D341Med (cell line): Measurements from ENCODE around the gene SHB.
"Not testable (repeated sequence)": the region's sequence is repeated elsewhere in the genome, so short reads cannot be mapped to it uniquely, and the experiment has no call there.

Source experiments
- DNase-seq: peaks from one replicate; pipeline ENCODE4 v3.0.0; 2012; ENCODE audit warnings: low spot score

SHB gene

DNA sequence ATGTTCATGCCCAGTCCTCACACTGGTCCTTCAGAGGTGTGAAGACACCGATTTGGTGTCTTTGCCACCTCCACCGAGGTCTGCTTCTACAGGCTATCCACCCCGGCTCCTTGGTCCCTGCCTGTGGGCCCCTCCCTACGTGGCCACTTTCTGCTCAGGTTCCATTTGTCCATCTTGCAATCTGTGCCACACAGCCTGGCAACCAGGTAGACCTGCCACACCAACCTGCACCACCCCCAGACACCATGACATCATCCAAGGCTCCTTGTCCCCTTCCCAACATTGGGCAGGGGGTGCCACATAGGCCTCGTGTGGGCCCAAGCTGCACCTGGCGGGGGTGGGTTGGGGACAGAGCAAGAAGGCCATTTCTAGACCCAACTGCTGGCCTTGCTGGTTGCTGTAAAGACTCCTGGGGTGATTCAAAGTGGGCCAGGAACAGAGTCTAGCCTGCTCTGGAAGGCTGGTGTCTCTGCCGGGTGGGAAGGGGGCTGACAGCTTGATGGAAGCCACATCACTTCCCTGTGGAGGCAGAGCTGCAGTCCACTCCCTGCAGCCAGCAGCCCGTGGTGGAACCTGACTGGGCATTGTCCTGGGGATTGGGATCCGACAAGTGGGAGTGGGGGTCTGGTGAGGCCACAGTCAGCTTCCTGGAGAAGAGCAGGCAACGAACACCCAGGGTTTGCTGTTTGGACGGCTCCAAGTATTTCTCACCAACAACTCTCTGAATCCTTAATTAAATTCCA is 99.3 kb downstream of the SHB start:
- DNase-seq: no peak

DNA sequence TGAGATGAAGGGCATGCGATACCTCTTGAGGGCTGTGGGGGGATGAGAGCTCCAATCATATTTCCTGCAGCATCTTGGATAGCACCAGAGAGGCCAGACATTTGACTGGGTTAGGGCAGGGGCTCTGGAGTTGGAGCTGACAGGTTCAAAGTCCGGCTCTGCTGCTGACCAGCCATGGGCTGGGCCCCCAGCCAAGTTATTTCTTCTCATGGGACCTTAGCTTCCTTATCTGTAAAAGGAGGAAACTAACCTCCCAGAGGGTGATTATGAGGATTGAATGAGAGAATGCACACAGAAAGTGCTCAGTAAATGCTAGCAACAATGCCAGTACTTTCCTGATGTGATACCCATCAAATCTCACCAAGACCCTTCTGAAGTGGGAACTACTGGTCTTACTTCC is 99.9 kb downstream of the SHB start:
- no peak for DNase-seq

DNA sequence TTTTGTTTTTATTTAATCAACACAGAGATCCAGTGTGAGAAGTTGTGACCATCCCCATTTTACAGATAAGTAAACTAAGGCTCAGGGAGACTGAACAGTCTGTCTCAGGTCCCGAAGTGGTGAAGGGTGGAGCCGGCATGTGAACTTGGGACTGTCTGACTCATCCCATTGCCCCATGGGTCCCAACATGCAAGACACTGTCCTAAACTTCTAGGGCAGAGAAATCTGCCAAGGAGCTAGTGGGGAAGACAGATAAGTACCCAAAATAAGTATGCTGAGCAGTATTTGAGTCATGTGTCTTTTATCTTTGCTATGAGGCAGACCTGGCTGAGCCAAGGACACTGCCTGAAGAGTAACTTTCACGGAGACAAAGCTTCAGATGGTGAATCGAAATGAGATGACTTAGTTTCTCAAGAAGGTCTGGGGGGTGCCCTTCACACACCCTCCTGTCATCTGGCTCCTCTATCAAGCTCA is 100.8 kb downstream of the SHB start:
- DNase-seq: no peak

DNA sequence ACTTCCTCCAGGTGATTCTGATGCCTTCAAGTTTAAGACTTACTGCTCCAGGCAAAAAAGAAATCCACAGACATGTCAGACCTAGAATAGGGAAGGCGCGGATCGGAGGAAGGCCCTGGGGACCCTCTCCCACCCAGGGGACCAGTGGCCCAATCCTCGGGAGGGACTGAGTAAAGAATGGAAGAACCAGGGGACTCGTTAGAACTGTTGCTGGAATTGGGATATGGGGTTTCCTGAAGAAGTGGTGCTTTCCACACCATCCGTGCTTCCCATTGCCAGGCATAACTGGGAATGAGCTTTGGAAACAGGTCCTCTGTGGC is 101.3 kb downstream of the SHB start:
- no peak for DNase-seq

DNA sequence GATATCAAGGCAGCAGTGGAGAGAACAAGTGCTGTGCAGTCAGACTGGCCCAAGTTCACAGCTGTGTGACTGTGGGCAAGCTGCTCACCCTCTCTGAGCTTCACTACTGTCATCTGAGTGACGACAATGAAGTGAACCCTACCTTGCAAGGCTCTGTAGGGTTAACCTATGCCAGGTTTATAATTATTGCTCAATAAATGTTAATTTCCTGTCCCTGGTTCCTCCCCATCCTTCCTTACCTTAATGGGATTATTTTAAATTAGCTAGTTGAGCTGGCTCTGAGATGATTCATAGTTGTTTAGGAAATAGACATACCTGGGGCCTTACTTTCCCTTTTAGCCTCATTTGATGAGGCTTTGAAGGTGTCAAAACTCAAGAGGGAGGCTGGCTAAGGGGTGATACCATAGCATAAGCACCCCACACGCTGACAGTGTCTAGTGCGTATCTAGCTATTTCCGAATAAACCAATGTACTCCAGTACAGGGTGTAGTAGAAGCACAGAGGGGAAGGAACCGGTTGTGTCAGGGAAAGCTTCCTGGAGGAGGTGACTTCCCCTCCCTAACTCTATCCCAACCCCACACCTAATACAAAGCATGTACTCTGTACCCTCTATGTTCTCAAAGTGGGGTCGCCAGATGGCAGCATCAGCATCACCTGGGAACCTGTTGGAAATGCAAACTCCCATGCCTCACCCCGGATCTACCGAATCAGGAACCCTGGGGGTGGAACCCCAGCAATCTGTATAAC is 101.8 kb downstream of the SHB start:
- DNase-seq: no peak

DNA sequence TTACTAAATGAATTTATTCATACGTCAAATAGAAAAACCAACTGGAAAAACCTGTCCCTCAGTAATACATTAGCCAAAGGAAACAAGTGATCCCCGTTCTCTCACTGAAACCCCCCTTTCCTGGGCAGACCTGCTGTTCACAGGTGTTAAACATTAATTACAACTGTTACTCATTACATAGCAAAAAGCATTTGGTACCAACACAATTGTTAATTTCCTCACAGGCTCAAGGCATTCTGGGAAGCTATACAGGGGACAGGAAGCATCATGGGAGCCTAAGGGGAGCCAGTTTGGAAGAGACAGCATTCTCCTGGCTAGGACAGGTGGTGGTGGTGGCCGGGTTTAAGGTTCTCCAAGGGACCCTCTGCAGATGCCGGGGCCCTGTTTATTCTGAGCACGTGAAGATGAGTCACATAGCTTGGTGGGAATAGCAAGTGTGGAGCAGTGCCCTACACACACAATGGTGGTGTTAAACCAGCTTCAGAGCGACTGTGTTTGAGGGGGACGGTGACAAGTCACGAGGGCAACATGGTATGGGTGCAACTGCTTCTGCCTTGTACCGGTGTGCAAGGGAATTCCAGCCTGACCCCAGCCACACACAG is 102.5 kb downstream of the SHB start:
- no peak for DNase-seq

DNA sequence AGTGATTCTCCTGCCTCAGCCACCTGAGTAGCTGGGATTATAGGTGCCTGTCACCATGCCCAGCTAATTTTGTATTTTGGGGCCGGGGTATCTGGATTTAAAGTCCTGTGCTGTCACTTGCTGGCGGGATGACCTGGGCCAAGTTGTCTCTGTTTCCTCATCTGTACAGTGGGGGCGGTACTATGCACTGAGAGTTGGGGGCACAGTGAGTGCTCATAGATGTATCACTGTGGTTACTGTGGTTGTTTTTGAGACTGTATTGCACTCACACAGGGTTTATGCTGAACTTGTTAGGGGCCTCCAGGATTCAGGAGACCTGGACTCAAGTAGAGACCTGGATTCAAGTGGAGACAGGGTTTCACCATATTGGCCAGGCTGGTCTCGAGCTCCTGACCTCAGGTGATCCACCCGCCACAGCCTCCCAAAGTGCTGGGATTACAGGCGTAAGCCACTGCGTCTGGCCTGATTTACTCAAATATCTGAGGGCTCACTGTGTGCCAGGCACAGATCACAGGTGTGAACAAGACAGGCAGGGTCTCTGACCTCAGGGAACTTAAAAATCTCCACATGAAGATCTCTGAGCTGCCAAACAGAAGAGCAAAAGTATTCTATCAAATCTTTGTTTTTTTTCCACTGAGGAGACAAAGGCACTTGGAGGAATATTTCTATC is 103.2 kb downstream of the SHB start:
- not testable (repeated sequence) for DNase-seq

DNA sequence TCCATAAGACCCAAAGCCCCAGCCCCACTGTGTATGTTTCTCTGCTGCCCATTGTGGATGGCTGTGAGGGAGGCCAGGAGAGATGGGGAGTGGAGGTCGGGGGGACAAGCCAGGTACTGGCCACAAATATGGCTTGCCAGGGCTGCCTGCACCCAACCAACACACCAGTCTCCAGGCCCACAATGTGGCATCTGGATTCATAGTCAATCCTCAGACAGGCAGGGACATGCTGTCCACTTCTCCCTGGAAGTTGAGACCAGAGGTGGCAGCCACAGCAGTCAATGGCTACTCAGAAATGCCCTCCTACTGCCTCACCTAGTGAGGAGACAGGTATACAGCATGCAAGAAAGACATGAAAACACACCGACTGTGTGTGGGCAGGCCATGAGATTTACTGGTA is 103.9 kb downstream of the SHB start:
- DNase-seq: no peak

DNA sequence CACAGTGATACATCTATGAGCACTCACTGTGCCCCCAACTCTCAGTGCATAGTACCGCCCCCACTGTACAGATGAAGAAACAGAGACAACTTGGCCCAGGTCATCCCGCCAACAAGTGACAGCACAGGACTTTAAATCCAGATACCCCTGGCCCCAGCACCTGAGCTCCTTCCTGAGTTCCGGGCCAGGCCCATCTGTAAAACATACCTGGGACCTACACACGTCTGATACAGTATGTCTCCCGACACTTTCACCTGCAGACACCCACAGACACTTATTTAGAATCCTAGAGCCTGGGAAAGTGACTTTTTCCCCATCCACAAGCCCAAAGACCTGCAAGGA is 104.3 kb downstream of the SHB start:
- DNase-seq: no peak

DNA sequence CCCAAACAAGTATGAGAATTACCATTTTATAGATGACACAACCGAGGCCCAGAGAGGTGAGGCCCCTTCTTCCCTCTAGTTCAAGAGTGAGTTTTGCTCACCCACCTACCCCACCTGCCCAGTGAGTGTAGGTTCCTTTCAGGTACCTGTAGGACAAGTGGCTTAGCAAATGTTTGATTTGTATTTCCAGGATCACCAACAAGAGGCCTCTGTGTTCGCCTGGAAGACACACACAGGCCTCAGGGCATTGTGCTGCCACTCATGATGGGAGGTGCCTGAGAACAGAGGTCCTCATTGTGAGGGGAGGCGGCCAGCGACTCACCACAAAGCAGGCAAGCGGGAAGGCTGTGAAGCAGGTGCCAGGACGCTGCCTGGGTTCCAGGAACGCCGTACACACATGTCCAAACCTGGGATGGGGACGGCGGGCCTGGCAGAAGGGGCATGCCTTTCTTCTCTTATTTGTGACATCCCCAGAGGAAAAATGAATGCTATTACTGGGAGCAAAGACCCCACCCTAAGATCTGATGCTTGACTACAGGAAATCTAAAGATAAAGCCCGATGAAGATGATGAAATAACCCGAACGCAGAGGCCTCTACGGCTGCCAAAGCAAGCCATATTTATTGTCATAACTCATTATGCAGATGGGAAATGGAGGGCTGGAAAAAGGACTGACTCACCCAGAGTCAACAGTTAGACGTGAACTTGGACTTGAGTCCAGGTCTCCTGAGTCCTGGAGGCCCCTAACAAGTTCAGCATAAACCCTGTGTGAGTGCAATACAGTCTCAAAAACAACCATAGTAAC is 104.9 kb downstream of the SHB start:
- DNase-seq: no peak

DNA sequence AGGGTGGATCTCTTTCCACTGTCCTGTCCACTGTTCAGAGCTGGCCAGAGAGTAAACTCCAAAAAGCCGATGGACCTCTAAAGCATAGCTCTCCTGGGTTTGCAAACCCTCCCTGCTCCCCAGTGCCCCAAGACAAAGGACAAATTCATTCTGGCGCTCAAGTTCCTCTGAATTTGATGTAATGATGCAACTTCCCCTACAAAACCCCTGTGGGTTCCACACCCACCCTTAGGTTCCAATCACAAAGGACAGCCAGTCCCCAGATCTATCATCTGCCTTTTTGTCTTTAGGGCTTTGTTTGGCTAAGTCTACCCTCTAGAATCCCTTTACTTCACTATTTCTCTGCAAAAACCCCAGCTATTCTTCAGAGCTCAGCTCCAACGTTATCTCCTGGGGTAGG is 107.7 kb downstream of the SHB start:
- no peak for DNase-seq

DNA sequence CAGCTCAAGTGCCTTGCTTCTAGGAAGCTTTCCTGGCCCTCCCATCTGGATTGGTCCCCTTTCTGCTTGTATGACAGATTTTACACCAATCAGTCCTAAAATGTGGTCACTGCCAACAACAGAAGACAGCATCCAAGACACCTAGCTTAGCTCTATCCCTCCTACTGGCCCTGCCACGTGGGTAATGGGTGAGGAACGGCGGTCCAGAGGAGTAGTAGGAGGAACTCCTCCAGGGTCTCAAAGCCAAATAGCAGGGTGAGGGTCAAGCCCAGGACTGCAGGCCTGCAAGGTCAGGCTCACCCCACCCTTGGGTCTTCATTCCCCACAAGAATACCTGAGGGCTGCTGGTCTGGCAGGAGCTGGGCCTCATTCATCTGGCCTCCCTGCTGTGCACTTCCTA is 108.4 kb downstream of the SHB start:
- no peak for DNase-seq

DNA sequence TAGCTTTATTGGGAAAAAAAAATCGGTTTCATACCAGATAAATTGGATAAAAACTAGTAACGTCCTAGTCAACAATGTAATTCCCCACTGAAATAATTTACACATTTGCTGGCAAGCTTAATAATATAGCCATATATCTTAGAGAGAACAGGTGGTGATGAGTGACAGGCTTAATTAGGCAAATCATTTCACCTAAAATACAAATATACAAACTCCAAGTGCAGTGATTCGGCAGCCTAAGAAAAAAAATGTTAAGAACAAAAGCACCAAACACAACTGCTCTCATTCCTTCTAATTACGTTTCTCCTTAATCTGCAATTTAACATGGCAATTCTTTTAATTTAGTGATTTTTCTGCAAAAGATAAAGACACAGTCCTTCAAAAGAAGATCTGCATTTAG is 109.1 kb downstream of the SHB start:
- DNase-seq: no peak

DNA sequence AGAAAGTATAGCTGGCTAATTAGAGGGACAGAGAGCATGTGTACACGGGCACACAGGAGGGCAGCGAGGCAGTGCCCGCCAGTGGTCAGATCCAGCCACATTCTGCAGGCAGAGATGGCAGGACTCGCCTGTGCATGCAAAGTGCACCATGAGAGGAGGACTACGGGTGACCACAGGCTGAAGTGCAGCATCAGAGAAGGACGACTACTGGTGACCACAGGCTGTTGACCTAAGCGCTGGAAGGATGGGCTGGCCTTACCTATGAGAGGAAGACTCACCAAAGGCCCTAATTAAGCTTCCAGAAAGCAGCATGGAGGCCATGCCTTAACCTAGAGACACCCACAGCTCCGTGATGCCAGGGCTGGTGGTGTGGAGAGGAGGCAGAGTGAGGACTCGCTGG is 110.9 kb downstream of the SHB start:
- DNase-seq: no peak

DNA sequence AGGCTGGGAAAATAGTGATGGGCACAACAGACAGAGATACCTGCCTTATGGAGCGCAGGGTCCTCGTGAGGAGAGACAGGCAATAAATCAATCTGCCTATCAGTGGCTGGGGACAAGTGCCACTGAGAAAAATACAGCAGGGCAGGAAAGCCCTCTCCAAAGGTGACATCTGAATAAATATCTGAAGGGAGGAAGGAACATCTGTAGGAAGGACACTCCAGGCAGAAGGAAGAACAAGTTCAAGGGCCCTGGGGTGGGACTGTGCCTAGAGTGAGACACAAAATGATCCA is 111.4 kb downstream of the SHB start:
- no peak for DNase-seq

DNA sequence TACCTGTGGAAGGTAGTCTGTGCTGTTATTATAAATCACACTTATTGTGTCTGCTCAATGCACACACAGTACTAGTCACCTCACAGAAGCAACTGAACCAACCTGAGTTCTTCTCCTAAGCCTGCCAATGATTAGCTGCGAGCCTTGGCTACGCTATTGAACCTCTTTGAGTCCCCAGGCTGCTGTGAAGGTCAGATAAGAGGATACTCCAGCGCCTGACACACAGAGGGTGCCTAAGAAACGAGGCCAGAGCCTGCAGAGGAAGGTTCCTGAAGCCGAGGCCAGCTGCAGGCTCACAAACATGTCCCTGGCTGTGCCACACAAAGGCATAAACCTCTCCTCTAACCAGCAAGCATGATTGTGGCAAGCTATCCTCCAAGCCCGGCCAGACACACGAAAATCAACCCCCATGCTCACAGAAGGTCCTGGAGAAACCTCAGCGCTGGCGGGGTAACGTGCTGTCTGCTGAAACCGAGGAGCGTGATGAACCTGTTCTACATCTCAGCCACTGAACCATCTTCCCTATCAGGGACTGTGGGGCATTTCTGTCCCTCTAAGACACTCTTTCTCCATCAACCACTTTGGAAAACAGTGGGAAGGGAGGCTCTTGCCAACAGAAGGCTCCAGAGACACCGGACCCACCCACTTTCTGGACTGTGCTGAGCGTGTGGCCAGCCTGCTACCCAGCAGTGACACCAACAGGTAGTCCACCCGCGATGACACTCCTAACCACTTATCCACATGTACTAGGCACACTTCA is 111.9 kb downstream of the SHB start:
- DNase-seq: no peak

DNA sequence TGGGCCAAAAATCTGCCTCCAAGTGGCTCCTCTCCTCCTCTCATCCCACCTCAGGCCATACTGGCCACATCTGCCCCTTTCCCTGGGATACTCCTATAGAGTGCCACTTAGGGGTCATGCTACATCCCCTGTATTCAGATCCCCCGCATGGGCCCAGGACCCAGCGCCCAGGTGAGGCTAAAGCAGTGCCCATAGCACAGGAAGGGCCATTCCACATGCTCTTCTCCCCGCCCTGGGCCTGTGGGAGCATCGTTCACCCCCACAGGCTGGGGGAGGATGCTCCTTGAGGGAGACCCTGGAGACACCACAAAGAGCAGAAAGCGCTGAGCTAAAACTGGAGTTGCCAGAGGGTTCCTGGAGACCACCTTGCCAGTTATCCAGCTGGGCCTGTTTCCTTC is 112.6 kb downstream of the SHB start:
- no peak for DNase-seq

DNA sequence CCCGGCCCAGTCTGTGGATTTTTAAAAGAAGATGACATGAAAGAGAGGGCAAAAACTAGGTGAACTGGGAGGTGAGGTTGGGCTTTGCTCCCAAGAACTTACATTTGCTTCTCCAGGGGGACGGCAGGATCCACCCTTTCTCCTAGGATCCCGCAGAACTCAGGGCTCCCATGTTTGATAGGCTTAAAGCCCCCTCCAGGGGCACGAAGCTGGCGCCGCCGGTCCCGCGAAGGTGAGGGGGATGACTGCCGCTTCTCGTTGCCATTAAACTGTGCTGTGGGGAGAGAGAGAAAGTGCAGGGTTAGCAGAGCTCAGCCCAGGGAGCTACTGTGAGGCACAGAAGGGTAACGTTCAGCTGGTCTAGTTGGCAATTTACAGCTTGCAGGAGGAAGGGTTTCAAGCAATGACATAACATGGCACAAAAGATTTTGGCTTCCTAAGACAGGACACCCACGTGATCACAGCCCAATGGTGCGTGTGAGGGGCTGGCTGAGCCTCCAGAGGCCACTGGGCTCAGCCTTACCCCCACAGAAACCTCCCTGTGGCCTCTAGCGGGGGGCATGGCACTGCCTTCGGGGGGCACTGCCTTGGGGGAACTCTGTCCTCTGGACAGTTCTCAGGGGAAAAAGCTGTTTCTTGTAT is 113.1 kb downstream of the SHB start:
- DNase-seq: no peak

DNA sequence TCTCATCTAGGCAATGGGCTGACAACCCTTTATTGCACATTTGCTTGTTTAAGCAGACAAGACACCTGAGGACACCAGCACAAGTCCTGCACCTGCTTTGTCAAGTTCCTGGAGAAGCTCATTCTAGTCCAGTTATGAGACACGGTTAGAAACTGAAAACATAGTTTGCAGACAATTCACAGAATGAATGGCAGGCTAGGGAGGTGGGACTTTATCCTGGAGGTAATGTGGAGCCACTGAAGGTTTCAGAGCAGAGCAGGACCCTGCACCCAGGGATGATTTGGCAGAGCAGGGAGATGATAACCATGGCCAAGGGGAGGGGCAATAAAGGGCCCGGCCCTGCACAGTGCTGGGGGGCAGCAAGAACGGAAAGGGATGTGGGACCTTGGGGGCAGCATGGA is 114.4 kb downstream of the SHB start:
- DNase-seq: no peak

DNA sequence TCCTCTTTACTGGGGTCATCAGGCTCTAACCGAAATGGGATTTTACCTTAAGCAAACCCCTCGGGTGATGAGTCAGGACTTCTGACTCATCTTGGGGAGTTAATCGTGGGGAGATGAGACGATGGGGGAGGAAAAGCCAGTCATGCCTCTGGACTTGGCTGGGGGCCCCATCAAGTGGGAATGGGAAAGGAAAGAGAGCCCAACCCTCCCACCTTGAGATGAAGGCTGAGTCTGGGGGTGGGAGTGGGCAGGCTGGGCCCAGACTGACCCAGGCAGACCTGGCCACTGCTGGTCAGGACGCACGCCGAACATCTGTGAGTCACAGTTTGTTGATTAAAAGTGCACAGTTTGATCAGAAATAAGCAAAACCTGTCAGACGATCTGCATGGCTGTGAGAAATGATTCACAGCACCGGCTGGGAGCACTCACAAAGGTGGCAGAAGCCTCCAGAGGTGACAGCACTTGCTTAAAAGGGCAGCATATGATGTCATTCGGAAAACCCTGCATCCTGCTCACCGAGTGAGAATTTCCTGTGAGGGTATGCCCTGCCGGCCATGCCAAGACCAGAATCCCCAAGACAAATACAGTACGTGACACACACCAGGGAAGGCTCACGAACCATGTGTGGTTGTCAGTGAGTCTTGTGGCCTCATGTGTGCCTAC is 115.1 kb downstream of the SHB start:
- no peak for DNase-seq
